GM18909 (cell line): ENCODE measurements around the gene RPP40.
"Not testable (repeated sequence)": the region's sequence is repeated elsewhere in the genome, so short reads cannot be mapped to it uniquely, and the experiment has no call there.

Experiments used
- ATAC-seq: cut with Tn5 transposase; IDR thresholded peaks from one replicate; pipeline ENCODE4 v1.9.1; 2021; ENCODE audit warnings: mild to moderate bottlenecking; ENCODE audit not compliant: unreplicated experiment, poor library complexity

RPP40 gene

GRCh38 chr6:5020142-5020541 lies 16.3 kb upstream of the RPP40 start:
- ATAC-seq = no peak

GRCh38 chr6:5014072-5014561 lies 10.3 kb upstream of the RPP40 start:
- no peak for ATAC-seq

GRCh38 chr6:5012519-5012918 lies 8.7 kb upstream of the RPP40 start:
- no peak for ATAC-seq

- no peak for ATAC-seq
Measured at GRCh38 chr6:5011346-5011745, 7.5 kb upstream of the RPP40 start.

- ATAC-seq = no peak
Measured at GRCh38 chr6:5007531-5007930, 3.7 kb upstream of the RPP40 start.

- ATAC-seq = no peak
Measured at GRCh38 chr6:5006222-5006621, 2.4 kb upstream of the RPP40 start.

- not testable (repeated sequence) for ATAC-seq
Measured at GRCh38 chr6:5005038-5005433, 1.2 kb upstream of the RPP40 start.

- ATAC-seq = no peak
Measured at GRCh38 chr6:5004373-5005037, 668 bp upstream of the RPP40 start.

GRCh38 chr6:4999586-4999985 lies 4.3 kb downstream of the RPP40 start:
- ATAC-seq = no peak

- no peak for ATAC-seq
Measured at GRCh38 chr6:4997862-4998261, 6.0 kb downstream of the RPP40 start.

GRCh38 chr6:4994741-4995140 lies 9.1 kb downstream of the RPP40 start:
- no peak for ATAC-seq

- no peak for ATAC-seq
Measured at GRCh38 chr6:4987432-4987831, 16.4 kb downstream of the RPP40 start.

GRCh38 chr6:4986999-4987398 lies 16.8 kb downstream of the RPP40 start:
- no peak for ATAC-seq

GRCh38 chr6:4983322-4983721 lies 20.5 kb downstream of the RPP40 start:
- no peak for ATAC-seq

GRCh38 chr6:4981761-4982160 lies 22.1 kb downstream of the RPP40 start:
- no peak for ATAC-seq

GRCh38 chr6:4979426-4979825 lies 24.4 kb downstream of the RPP40 start:
- ATAC-seq = no peak

- ATAC-seq = no peak
Measured at GRCh38 chr6:4977468-4977867, 26.4 kb downstream of the RPP40 start.

- ATAC-seq = no peak
Measured at GRCh38 chr6:4975506-4975905, 28.3 kb downstream of the RPP40 start.

- no peak for ATAC-seq
Measured at GRCh38 chr6:4974962-4975361, 28.9 kb downstream of the RPP40 start.

- ATAC-seq = no peak
Measured at GRCh38 chr6:4973982-4974745, 29.7 kb downstream of the RPP40 start.

- no peak for ATAC-seq
Measured at GRCh38 chr6:4973415-4973814, 30.4 kb downstream of the RPP40 start.

GRCh38 chr6:4972438-4972837 lies 31.4 kb downstream of the RPP40 start:
- no peak for ATAC-seq
